GM19025 (cell line): ENCODE results near the gene HSPA1B.
"Not testable (repeated sequence)": the region's sequence is repeated elsewhere in the genome, so short reads cannot be mapped to it uniquely, and the experiment has no call there.

Source experiments
- ATAC-seq: cut with Tn5 transposase; IDR thresholded peaks from one replicate; pipeline ENCODE4 v1.9.1; 2021; ENCODE audit warnings: mild to moderate bottlenecking, low read depth, moderate library complexity; ENCODE audit not compliant: unreplicated experiment

HSPA1B gene

GRCh38 chr6:31851485-31851832 is 23.9 kb downstream of the HSPA1B start:
- ATAC-seq: no peak

- not testable (repeated sequence) for ATAC-seq
Measured at GRCh38 chr6:31851980-31852718, 24.6 kb downstream of the HSPA1B start.

- ATAC-seq: not testable (repeated sequence)
Measured at GRCh38 chr6:31857774-31858173, 30.2 kb downstream of the HSPA1B start.

- no peak for ATAC-seq
Measured at GRCh38 chr6:31858707-31859106, 31.2 kb downstream of the HSPA1B start.

GRCh38 chr6:31859923-31860322 is 32.4 kb downstream of the HSPA1B start:
- ATAC-seq: no peak

- ATAC-seq: no peak
Measured at GRCh38 chr6:31860349-31860748, 32.8 kb downstream of the HSPA1B start.

GRCh38 chr6:31861150-31861549 is 33.6 kb downstream of the HSPA1B start:
- no peak for ATAC-seq

- no peak for ATAC-seq
Measured at GRCh38 chr6:31861919-31862343, 34.4 kb downstream of the HSPA1B start.

GRCh38 chr6:31862344-31863235 is 35.1 kb downstream of the HSPA1B start, which contains the start of gene NEU1:
Gene NEU1 (minus strand): TSS chr6:31862821. CDS start chr6:31862776, 45 bp downstream.
- ATAC-seq: peak; percentile 92

GRCh38 chr6:31864123-31864562 is 36.6 kb downstream of the HSPA1B start:
- not testable (repeated sequence) for ATAC-seq

- no peak for ATAC-seq
Measured at GRCh38 chr6:31864818-31865204, 37.3 kb downstream of the HSPA1B start.

- ATAC-seq: no peak
Measured at GRCh38 chr6:31865205-31866118, 37.9 kb downstream of the HSPA1B start.

GRCh38 chr6:31868658-31868971 is 41.1 kb downstream of the HSPA1B start:
- not testable (repeated sequence) for ATAC-seq

- no peak for ATAC-seq
Measured at GRCh38 chr6:31869343-31869742, 41.8 kb downstream of the HSPA1B start.

- ATAC-seq: no peak
Measured at GRCh38 chr6:31870385-31870921, 42.9 kb downstream of the HSPA1B start.

- no peak for ATAC-seq
Measured at GRCh38 chr6:31871046-31871659, 43.6 kb downstream of the HSPA1B start.

GRCh38 chr6:31874084-31874670 is 46.6 kb downstream of the HSPA1B start:
- no peak for ATAC-seq

GRCh38 chr6:31874836-31875572 is 47.5 kb downstream of the HSPA1B start:
- no peak for ATAC-seq

- no peak for ATAC-seq
Measured at GRCh38 chr6:31875877-31876276, 48.3 kb downstream of the HSPA1B start.
